OCI-LY1 (cell line): ENCODE measurements around the gene NARF.

Experiments used
- H2AFZ ChIP-seq: fragments of 200-600 bp; sonication (generic), shearing (Covaris generic); 2 replicates; pipeline ENCODE4 v1.6.0; 2014; ENCODE audit warnings: antibody characterized with exemption, mild to moderate bottlenecking, low read length
- H3F3A ChIP-seq: fragments of 200-600 bp; sonication (generic), shearing (Covaris generic); 2 replicates; pipeline ENCODE4 v1.6.0; 2014; ENCODE audit warnings: mild to moderate bottlenecking, antibody characterized with exemption, low read length, moderate library complexity; ENCODE audit not compliant: insufficient read depth
- H3K27ac ChIP-seq: fragments of 200-600 bp; sonication (generic); 2 replicates; pipeline ENCODE4 v1.5.1; 2014; ENCODE audit warnings: low read length, mixed run types, mild to moderate bottlenecking, low read depth; ENCODE audit not compliant: poor library complexity, severe bottlenecking
- H3K27me3 ChIP-seq: fragments of 200-600 bp; sonication (generic); 2 replicates; pipeline ENCODE4 v1.6.0; 2014; ENCODE audit warnings: antibody characterized with exemption, mild to moderate bottlenecking, low read length, moderate library complexity; ENCODE audit not compliant: insufficient read depth
- H3K36me3 ChIP-seq: fragments of 200-600 bp; sonication (generic); 2 replicates; pipeline ENCODE4 v1.6.1; 2014; ENCODE audit warnings: mild to moderate bottlenecking, antibody characterized with exemption, low read length, moderate library complexity, mixed read lengths; ENCODE audit not compliant: insufficient read depth
- H3K4me1 ChIP-seq: fragments of 200-600 bp; sonication (generic); 2 replicates; pipeline ENCODE4 v1.5.1; 2014; ENCODE audit warnings: mild to moderate bottlenecking, low read length, moderate library complexity; ENCODE audit not compliant: insufficient read depth, severe bottlenecking
- H3K4me2 ChIP-seq: fragments of 200-600 bp; sonication (generic), shearing (Covaris generic); 2 replicates; pipeline ENCODE4 v1.6.1; 2014; ENCODE audit warnings: low read length
- H3K4me3 ChIP-seq: fragments of 200-600 bp; sonication (generic); 2 replicates; pipeline ENCODE4 v1.5.1; 2014; ENCODE audit warnings: low read length, low read depth, mild to moderate bottlenecking, mixed read lengths; ENCODE audit not compliant: poor library complexity, severe bottlenecking
- H3K79me2 ChIP-seq: fragments of 200-600 bp; shearing (Covaris generic); 2 replicates; pipeline ENCODE4 v1.6.1; 2016; ENCODE audit warnings: mixed run types, low read length, mixed read lengths; ENCODE audit not compliant: insufficient read depth
- H3K9ac ChIP-seq: fragments of 200-600 bp; sonication (generic), shearing (Covaris generic); 2 replicates; pipeline ENCODE4 v1.6.1; 2014; ENCODE audit warnings: mild to moderate bottlenecking, low read length, mixed read lengths
- H3K9me2 ChIP-seq: fragments of 200-600 bp; sonication (generic), shearing (Covaris generic); 2 replicates; pipeline ENCODE4 v1.6.1; 2014; ENCODE audit warnings: low read depth, mild to moderate bottlenecking, low read length, mixed read lengths
- H3K9me3 ChIP-seq: fragments of 200-600 bp; shearing (Covaris generic); 2 replicates; pipeline ENCODE4 v1.6.1; 2014; ENCODE audit warnings: low read length, mixed read lengths
- H4K20me1 ChIP-seq: fragments of 200-600 bp; sonication (generic), shearing (Covaris generic); 2 replicates; pipeline ENCODE4 v1.6.0; 2016; ENCODE audit warnings: mild to moderate bottlenecking, low read length; ENCODE audit not compliant: insufficient read depth
- CTCF ChIP-seq: fragments of 200-600 bp; sonication (generic), shearing (Covaris generic); IDR thresholded peaks from 2 replicates; pipeline ENCODE4 v1.5.1; 2017; ENCODE audit warnings: mild to moderate bottlenecking, antibody characterized with exemption, low read length, moderate library complexity, mixed read lengths
- EZH2 ChIP-seq: fragments of 200-600 bp; sonication (generic), shearing (Covaris generic); IDR thresholded peaks from 2 replicates; pipeline ENCODE4 v1.8.0; 2017; ENCODE audit warnings: borderline replicate concordance, mixed run types, mild to moderate bottlenecking, antibody characterized with exemption, low read length, moderate library complexity, mixed read lengths

Gene NARF

GRCh38 chr17:82416264-82416663 lies 42.3 kb upstream of the NARF start:
- no peaks in the 10 kb centered on the region for H3K9me3 ChIP-seq
- H3K27ac ChIP-seq = no peak overlapping the region
- H3F3A ChIP-seq = no peaks in the 10 kb centered on the region
- H3K4me3 ChIP-seq = no peak overlapping the region
- H4K20me1 ChIP-seq = no peaks in the 10 kb centered on the region
- TF ChIP-seq CTCF = no peak
- no peak for TF ChIP-seq EZH2
- no peaks in the 10 kb centered on the region for H3K9me2 ChIP-seq
- H3K4me1 ChIP-seq = peaks cover 21% of the 10 kb centered on the region
- H3K79me2 ChIP-seq = no peaks in the 10 kb centered on the region
- H3K27me3 ChIP-seq = no peaks in the 10 kb centered on the region
- no peak overlapping the region for H2AFZ ChIP-seq
- H3K9ac ChIP-seq = no peak overlapping the region
- no peak overlapping the region for H3K4me2 ChIP-seq
- peaks cover 12% of the 10 kb centered on the region for H3K36me3 ChIP-seq

- no peaks in the 10 kb centered on the region for H3F3A ChIP-seq
- H3K27me3 ChIP-seq = no peaks in the 10 kb centered on the region
- peaks cover 21% of the 10 kb centered on the region for H3K4me1 ChIP-seq
- H2AFZ ChIP-seq = no peak overlapping the region
- H3K4me3 ChIP-seq = no peak overlapping the region
- no peaks in the 10 kb centered on the region for H3K9me3 ChIP-seq
- no peak overlapping the region for H3K27ac ChIP-seq
- H3K4me2 ChIP-seq = no peak overlapping the region
- no peak overlapping the region for H3K9ac ChIP-seq
- no peaks in the 10 kb centered on the region for H4K20me1 ChIP-seq
- H3K9me2 ChIP-seq = no peaks in the 10 kb centered on the region
- H3K36me3 ChIP-seq = peaks cover 13% of the 10 kb centered on the region
- no peak for TF ChIP-seq CTCF
- TF ChIP-seq EZH2 = no peak
- no peaks in the 10 kb centered on the region for H3K79me2 ChIP-seq
Observed at GRCh38 chr17:82416771-82417170, 41.8 kb upstream of the NARF start.

GRCh38 chr17:82418001-82418986 lies 40.2 kb upstream of the NARF start, which contains the start of the genes HEXD and OGFOD3:
HEXD (plus strand) TSS chr17:82418347; CDS start chr17:82419800, 1,453 bp downstream.
OGFOD3 (minus strand) TSS chr17:82418586; CDS start chr17:82418485, 101 bp downstream.
- H3K9me2 ChIP-seq = no peaks in the 10 kb centered on the region
- peak within 1 kb of the TSS; percentile 92 for H3K4me2 ChIP-seq
- peak within 1 kb of the TSS; percentile 98 for H3K9ac ChIP-seq
- H3K4me3 ChIP-seq = peak within 1 kb of the TSS; percentile 99
- no peaks in the 10 kb centered on the region for H3K79me2 ChIP-seq
- peak within 1 kb of the TSS; percentile 62 for H3K27ac ChIP-seq
- no peaks in the 10 kb centered on the region for H3K27me3 ChIP-seq
- TF ChIP-seq EZH2 = no peak
- TF ChIP-seq CTCF = no peak
- H3K36me3 ChIP-seq = peaks cover 7% of the 10 kb centered on the region
- H3F3A ChIP-seq = no peaks in the 10 kb centered on the region
- no peaks in the 10 kb centered on the region for H3K9me3 ChIP-seq
- H4K20me1 ChIP-seq = no peaks in the 10 kb centered on the region
- H3K4me1 ChIP-seq = peaks cover 21% of the 10 kb centered on the region
- H2AFZ ChIP-seq = no peak within 1 kb of the TSS
